CD4-positive, alpha-beta T cell (primary cell): Measurements from ENCODE around the gene SORL1-AS1.

Source experiments
- ATAC-seq: fragments of 200-7000 bp; cut with Tn5 transposase; one replicate; pipeline ENCODE4 v1.10.0; 2022; ENCODE audit warnings: mild to moderate bottlenecking; ENCODE audit not compliant: poor library complexity
- CTCF ChIA-PET: fragments of 350-600 bp; sonication (Branson Sonifier 250); formaldehyde crosslinking; loops from one replicate; lab custom pipeline; 2021; ENCODE audit warnings: antibody characterized with exemption, inconsistent platforms; lab: Charles Lee
- POLR2A ChIA-PET: fragments of 350-600 bp; sonication (Branson Sonifier 250); formaldehyde crosslinking; loops from one replicate; lab custom pipeline; 2021; ENCODE audit warnings: antibody characterized with exemption, inconsistent platforms; lab: Charles Lee
- DNase-seq, 14 experiments: peaks; one replicate each; pipeline ENCODE4 v3.0.0-alpha.2; 2013 to 2020; ENCODE audit warnings: mixed read lengths in 2 of 14
- H3K27ac ChIP-seq, 2 donors: one replicate each; pipeline versions ENCODE4 v1.5.1 to v1.7.0; 2013; ENCODE audit warnings: low read length in 2 of 2, low read depth in 1 of 2, mild to moderate bottlenecking in 1 of 2
- H3K27me3 ChIP-seq, 2 experiments: 1 replicate in 1 of 2; 2 replicates in 1 of 2; pipeline versions ENCODE4 v1.6.1 to v1.7.0; 2013; ENCODE audit warnings: low read length in 2 of 2, control low read depth in 1 of 2, mild to moderate bottlenecking in 1 of 2, moderate library complexity in 1 of 2; ENCODE audit not compliant: insufficient read depth in 2 of 2, control insufficient read depth in 1 of 2
- H3K36me3 ChIP-seq: one replicate; pipeline ENCODE4 v1.6.1; 2013; ENCODE audit warnings: low read length, control low read depth; ENCODE audit not compliant: insufficient read depth
- H3K4me1 ChIP-seq: one replicate; pipeline ENCODE4 v1.6.1; 2013; ENCODE audit warnings: low read length, control low read depth; ENCODE audit not compliant: insufficient read depth
- H3K4me3 ChIP-seq: one replicate; pipeline ENCODE4 v1.5.1; 2013; ENCODE audit warnings: mild to moderate bottlenecking, low read length, moderate library complexity
- H3K9me3 ChIP-seq, 2 experiments: 1 replicate in 1 of 2; 2 replicates in 1 of 2; pipeline versions ENCODE4 v1.6.1 to v1.7.0; 2013; ENCODE audit warnings: low read length in 2 of 2, mild to moderate bottlenecking in 2 of 2, control low read depth in 1 of 2, moderate library complexity in 1 of 2; ENCODE audit not compliant: control insufficient read depth in 1 of 2, insufficient read depth in 1 of 2
- H3K27ac Mint-ChIP-seq: one replicate; pipeline ENCODE4 v1.8.0; 2020; ENCODE audit warnings: mixed read lengths
- H3K27me3 Mint-ChIP-seq: one replicate; pipeline ENCODE4 v1.8.0; 2021; ENCODE audit warnings: mixed read lengths
- H3K36me3 Mint-ChIP-seq: one replicate; pipeline ENCODE4 v1.8.0; 2021; ENCODE audit warnings: low read depth, mixed read lengths
- H3K4me1 Mint-ChIP-seq: one replicate; pipeline ENCODE4 v1.8.0; 2021; ENCODE audit warnings: low read depth, mixed read lengths
- H3K4me3 Mint-ChIP-seq: one replicate; pipeline ENCODE4 v1.8.0; 2020; ENCODE audit warnings: mild to moderate bottlenecking, mixed read lengths
- H3K9me3 Mint-ChIP-seq: one replicate; pipeline ENCODE4 v1.8.0; 2020; ENCODE audit warnings: mixed read lengths
- intact Hi-C, 2 experiments: fragments of 100-400 bp; cut with DNase I in 1 of 2; cut with micrococcal nuclease in 1 of 2; formaldehyde crosslinking; loops; one replicate each; pipeline versions ENCODE4 v1.15.1 to v1.9.0; 2023 to 2025; cut with DNase I, micrococcal nuclease
- TF ChIP-seq, protein P1 (sequence below): fragments of 200-600 bp; IDR thresholded peaks from one replicate; pipeline ENCODE4 v1.8.0; 2022; ENCODE audit warnings: antibody characterized with exemption, mild to moderate bottlenecking

Gene SORL1-AS1

DNA sequence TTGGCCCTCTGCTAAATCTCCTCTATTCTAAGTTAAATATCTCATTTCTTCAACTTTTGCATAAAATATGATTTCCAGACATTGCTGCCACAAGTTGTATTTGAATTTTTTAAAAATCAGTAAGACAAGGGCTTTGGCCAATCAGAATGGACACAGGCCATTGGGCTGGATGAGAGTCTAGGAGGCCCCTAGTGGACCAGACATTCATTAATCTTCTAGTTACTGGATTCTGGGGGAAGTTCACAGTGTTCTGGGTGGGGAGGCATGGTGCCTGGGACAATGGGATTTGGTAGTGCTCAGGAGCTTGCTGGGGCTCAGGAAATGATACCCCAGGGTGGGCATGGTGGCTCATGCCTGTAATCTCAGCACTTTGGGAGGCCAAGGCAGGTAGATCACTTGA lies 13.0 kb downstream of the SORL1-AS1 start:
- POLR2A ChIA-PET = interaction anchor here (0.9 to 3.8 kb wide), 3 partner anchors 9 to 101 kb away, joined by 3 to 17 read pairs (median 4); no protein-coding TSS in a partner anchor
- CTCF ChIA-PET = no interaction called here
- H3K27ac Mint-ChIP-seq = no peak overlapping the region

DNA sequence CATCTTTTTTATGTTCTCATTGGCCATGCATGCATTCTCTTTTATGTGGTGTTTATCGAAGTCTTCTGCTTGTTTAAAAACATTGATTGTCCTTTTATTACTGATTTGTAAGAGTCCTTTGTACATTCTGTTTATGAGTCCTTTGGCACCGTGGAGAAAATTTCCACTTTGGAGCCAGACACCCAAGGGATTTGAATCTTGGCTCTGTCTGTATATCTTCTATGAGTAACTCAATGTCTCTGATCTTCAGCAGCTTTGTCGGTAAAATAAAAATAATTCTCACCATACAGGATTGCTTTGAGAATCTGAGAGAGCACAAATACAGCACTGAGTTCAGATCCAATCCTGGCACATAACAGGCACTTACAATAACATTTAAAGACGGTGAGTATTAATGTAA lies 13.4 kb downstream of the SORL1-AS1 start:
- Mint-ChIP-seq H3K4me1 (peaks cover 71% of the 10 kb centered on the region), H3K9me3 (no peaks in the 10 kb centered on the region), H3K27ac (no peak overlapping the region), H3K4me3 (no peak overlapping the region), H3K36me3 (peaks cover 22% of the 10 kb centered on the region), H3K27me3 (no peaks in the 10 kb centered on the region)
- Histone ChIP-seq H3K4me3 (no peak overlapping the region), H3K4me1 (peaks cover 20% of the 10 kb centered on the region), H3K36me3 (peaks cover under 1% of the 10 kb centered on the region), H3K9me3 (no peaks in the 10 kb centered on the region), H3K27me3 (no peaks in the 10 kb centered on the region), H3K27ac (no peak overlapping the region)
- DNase-seq (no peak), ATAC-seq (no peak)
- ChIA-PET CTCF (no interaction called here), POLR2A (no interaction called here)
- TF ChIP-seq, protein P1, sequence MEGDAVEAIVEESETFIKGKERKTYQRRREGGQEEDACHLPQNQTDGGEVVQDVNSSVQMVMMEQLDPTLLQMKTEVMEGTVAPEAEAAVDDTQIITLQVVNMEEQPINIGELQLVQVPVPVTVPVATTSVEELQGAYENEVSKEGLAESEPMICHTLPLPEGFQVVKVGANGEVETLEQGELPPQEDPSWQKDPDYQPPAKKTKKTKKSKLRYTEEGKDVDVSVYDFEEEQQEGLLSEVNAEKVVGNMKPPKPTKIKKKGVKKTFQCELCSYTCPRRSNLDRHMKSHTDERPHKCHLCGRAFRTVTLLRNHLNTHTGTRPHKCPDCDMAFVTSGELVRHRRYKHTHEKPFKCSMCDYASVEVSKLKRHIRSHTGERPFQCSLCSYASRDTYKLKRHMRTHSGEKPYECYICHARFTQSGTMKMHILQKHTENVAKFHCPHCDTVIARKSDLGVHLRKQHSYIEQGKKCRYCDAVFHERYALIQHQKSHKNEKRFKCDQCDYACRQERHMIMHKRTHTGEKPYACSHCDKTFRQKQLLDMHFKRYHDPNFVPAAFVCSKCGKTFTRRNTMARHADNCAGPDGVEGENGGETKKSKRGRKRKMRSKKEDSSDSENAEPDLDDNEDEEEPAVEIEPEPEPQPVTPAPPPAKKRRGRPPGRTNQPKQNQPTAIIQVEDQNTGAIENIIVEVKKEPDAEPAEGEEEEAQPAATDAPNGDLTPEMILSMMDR = no peak
- intact Hi-C loops = no loop called here

More for the DNA sequence above, 13.0 kb downstream of the SORL1-AS1 start:
- Mint-ChIP-seq H3K4me3 (no peak overlapping the region), H3K4me1 (peaks cover 72% of the 10 kb centered on the region), H3K36me3 (peaks cover 26% of the 10 kb centered on the region), H3K9me3 (no peaks in the 10 kb centered on the region), H3K27me3 (no peaks in the 10 kb centered on the region)
- Histone ChIP-seq H3K36me3 (peaks cover 5% of the 10 kb centered on the region), H3K27me3 (no peaks in the 10 kb centered on the region), H3K4me3 (no peak overlapping the region), H3K4me1 (peaks cover 18% of the 10 kb centered on the region), H3K9me3 (no peaks in the 10 kb centered on the region), H3K27ac (no peak overlapping the region)
- intact Hi-C loops = no loop called here
- TF ChIP-seq, protein P1 = no peak
- ATAC-seq = no peak
- DNase-seq = no peak

DNA sequence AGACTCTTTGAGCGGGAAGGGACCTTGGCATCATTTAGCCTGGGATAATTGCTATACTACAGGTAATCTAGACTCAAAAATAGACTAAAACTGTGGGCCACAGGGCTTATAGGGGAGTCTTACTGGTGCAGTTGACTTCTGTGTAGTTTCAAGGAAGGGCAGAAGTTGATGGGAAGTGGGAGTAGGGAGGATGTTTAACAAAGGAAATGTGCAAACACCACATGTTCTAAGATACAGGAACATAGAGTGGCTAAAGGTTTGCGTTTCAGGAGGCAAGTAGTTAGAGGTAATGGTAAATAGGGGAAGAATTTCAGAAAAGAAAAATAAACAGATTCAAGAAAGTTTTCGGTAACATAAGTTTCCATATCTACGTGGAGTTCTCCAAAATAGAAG lies 15.1 kb downstream of the SORL1-AS1 start:
- DNase-seq (no peak), ATAC-seq (no peak)
- peaks cover 6% of the 10 kb centered on the region for H3K36me3 Mint-ChIP-seq
- intact Hi-C loops = no loop called here
- no peak overlapping the region for H3K4me3 Mint-ChIP-seq
- Histone ChIP-seq H3K9me3 (no peaks in the 10 kb centered on the region), H3K4me1 (peaks cover 13% of the 10 kb centered on the region), H3K36me3 (no peaks in the 10 kb centered on the region), H3K27me3 (no peaks in the 10 kb centered on the region), H3K4me3 (no peak overlapping the region), H3K27ac (no peak overlapping the region)
- no peaks in the 10 kb centered on the region for H3K9me3 Mint-ChIP-seq
- H3K27me3 Mint-ChIP-seq = no peaks in the 10 kb centered on the region
- H3K27ac Mint-ChIP-seq = no peak overlapping the region
- H3K4me1 Mint-ChIP-seq = peaks cover 55% of the 10 kb centered on the region
- TF ChIP-seq, protein P1 = no peak
- ChIA-PET CTCF (interaction anchor here (2.2 kb wide), 1 partner anchor 11 kb away, joined by 5 read pairs; no protein-coding TSS in a partner anchor), POLR2A (interaction anchor here (2.8 to 4.2 kb wide), 2 partner anchors 10 to 13 kb away, joined by 9 to 46 read pairs; partner anchors contain the start of genes SORL1 and SORL1-AS1)
